ENCODE data around the gene ARHGAP28. TPM values are rescaled to one million over a fixed set of nuclear protein-coding genes. Genes with fewer than 3 reads are reported as not detected.

The ARHGAP28 gene
- total RNA-seq, 6 experiments from 2014 or later, result 0.13 to 1.7 (median 0.61) TPM; not detected in 1

DNA sequence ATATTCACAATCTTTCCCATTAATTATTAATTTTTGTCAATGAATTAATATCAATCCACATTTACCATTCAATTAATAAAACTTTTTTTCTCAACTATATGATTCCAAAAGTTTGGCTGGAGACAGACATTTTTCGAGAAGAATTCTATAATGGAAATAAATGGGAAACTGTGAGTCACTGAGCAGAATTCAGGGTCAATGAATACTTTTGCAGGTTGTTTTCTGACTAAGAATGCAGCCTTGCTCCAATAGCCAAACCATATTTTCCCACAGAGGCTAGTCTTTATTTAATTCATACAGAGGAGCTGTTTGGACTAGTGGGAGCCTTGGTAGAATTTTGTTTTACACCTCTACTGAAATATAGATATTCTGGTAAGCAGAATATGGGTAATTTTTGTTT, 82.3 kb downstream of the ARHGAP28 start:
- intact Hi-C loops (cut with DNase I), result no loop called here
- H3K36me3 ChIP-seq, result no peaks in the 10 kb centered on the region
- ATAC-seq (no peak), DNase-seq (no peak)
- H3K9me3 ChIP-seq, result no peaks in the 10 kb centered on the region
- 30% methylated on average over 1 of the region's 1 CpG for WGBS (ENCODE audit: insufficient coverage, low coverage, low lambda C conversion rate, missing lambda C conversion rate)
- no peaks in the 10 kb centered on the region for H3K4me1 ChIP-seq
- no peak for TF ChIP-seq POLR2A (IDR thresholded peaks at IDR 0.05)
- TF ChIP-seq, protein P1, sequence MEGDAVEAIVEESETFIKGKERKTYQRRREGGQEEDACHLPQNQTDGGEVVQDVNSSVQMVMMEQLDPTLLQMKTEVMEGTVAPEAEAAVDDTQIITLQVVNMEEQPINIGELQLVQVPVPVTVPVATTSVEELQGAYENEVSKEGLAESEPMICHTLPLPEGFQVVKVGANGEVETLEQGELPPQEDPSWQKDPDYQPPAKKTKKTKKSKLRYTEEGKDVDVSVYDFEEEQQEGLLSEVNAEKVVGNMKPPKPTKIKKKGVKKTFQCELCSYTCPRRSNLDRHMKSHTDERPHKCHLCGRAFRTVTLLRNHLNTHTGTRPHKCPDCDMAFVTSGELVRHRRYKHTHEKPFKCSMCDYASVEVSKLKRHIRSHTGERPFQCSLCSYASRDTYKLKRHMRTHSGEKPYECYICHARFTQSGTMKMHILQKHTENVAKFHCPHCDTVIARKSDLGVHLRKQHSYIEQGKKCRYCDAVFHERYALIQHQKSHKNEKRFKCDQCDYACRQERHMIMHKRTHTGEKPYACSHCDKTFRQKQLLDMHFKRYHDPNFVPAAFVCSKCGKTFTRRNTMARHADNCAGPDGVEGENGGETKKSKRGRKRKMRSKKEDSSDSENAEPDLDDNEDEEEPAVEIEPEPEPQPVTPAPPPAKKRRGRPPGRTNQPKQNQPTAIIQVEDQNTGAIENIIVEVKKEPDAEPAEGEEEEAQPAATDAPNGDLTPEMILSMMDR (IDR thresholded peaks at IDR 0.05), result no peak
- no peak overlapping the region for H3K4me3 ChIP-seq
- H3K27ac ChIP-seq, result no peak overlapping the region
- no peaks in the 10 kb centered on the region for H3K27me3 ChIP-seq

DNA sequence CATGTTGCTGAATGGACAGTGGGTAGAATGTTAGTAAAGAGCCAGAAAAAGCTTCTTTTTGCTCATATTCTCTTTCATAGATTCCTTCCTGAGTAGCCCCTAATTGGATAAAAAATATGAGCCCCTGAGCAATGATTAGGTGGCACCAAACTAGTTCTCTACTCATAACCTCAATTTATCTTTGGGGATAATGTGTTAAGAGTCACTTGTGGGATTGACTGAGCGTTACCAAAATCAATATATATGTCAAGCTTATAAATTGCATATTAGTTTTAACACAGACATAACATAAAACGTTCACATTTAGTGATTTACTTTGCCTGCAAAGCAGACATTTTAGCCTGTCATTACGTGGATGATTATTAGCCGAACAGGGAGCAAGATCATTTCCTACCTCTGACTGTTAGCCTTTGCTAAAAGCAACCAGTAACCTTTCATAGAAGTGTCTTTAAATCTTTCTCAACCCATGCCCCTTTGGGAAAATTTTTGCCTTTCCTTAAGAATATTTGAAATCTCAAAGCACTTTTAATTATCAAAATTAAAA, 85.4 kb downstream of the ARHGAP28 start:
- intact Hi-C loops (cut with DNase I), result no loop called here
- Histone ChIP-seq H3K36me3 (no peaks in the 10 kb centered on the region), H3K27me3 (no peaks in the 10 kb centered on the region), H3K4me1 (no peaks in the 10 kb centered on the region), H3K4me3 (no peak overlapping the region), H3K27ac (no peak overlapping the region), H3K9me3 (no peaks in the 10 kb centered on the region)
- DNase-seq (no peak), ATAC-seq (no peak)
- no peak for TF ChIP-seq POLR2A (IDR thresholded peaks at IDR 0.05)
- TF ChIP-seq, protein P1 (IDR thresholded peaks at IDR 0.05), result no peak
- 61% methylated on average over 4 of the region's 4 CpGs for WGBS (ENCODE audit: insufficient coverage, low coverage, low lambda C conversion rate, missing lambda C conversion rate)

DNA sequence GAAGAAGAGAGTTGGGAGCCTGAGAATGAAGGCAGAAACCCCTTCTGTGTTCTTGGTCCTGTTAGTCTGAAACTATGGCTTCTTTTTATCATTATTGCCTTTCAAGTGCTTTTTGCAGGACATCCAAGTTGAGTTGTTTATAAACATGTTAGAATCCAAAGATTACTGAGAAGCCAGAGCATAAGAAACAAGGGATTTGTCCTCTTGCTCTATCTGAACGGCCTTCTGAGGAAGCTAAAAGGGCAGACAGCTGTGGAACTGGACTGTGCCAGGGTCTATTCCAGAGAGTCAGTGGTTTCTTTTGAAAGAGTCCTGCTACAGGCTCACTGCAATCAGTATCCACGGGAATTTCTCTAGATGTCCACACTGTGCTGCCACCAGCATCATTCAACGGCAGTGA, 86.6 kb downstream of the ARHGAP28 start:
- no peak for DNase-seq
- WGBS (ENCODE audit: insufficient coverage, low coverage, low lambda C conversion rate, missing lambda C conversion rate), result 36% methylated on average over 3 of the region's 3 CpGs

DNA sequence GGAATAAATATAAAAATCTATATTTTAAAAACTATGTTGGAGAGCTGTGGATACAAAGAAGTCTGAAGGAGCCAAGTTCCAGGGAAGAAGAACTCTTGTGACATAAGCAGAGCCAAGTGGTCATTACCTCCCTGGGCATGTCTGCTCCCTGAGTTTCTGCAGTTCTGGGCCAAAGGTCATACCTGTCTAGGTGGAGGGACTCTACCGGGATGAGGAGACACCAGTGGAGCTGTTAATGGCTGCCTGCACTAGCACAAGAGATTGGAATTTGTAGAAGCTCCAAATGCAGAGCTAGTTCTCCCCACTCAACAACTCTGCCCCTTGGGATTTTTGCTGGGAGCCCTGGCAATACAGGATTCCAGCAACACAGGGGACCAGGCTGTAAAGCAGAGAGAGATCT, 89.8 kb downstream of the ARHGAP28 start:
- Histone ChIP-seq H3K27ac (no peak overlapping the region), H3K36me3 (no peaks in the 10 kb centered on the region), H3K4me3 (no peak overlapping the region), H3K4me1 (no peaks in the 10 kb centered on the region), H3K27me3 (no peaks in the 10 kb centered on the region), H3K9me3 (no peaks in the 10 kb centered on the region)
- WGBS (ENCODE audit: insufficient coverage, low coverage, low lambda C conversion rate, missing lambda C conversion rate), result 40% methylated on average over 1 of the region's 1 CpG
- ATAC-seq, result no peak
- DNase-seq, result no peak
- TF ChIP-seq POLR2A (IDR thresholded peaks at IDR 0.05), result no peak
- TF ChIP-seq, protein P1 (IDR thresholded peaks at IDR 0.05), result no peak
- intact Hi-C loops (cut with DNase I), result no loop called here

More for the DNA sequence above, 86.6 kb downstream of the ARHGAP28 start:
- Histone ChIP-seq H3K27me3 (no peaks in the 10 kb centered on the region), H3K4me3 (no peak overlapping the region), H3K9me3 (no peaks in the 10 kb centered on the region), H3K36me3 (no peaks in the 10 kb centered on the region), H3K27ac (no peak overlapping the region), H3K4me1 (no peaks in the 10 kb centered on the region)
- intact Hi-C loops (cut with DNase I), result no loop called here
- no peak for ATAC-seq
- no peak for TF ChIP-seq POLR2A (IDR thresholded peaks at IDR 0.05)
- TF ChIP-seq, protein P1 (IDR thresholded peaks at IDR 0.05), result no peak

DNA sequence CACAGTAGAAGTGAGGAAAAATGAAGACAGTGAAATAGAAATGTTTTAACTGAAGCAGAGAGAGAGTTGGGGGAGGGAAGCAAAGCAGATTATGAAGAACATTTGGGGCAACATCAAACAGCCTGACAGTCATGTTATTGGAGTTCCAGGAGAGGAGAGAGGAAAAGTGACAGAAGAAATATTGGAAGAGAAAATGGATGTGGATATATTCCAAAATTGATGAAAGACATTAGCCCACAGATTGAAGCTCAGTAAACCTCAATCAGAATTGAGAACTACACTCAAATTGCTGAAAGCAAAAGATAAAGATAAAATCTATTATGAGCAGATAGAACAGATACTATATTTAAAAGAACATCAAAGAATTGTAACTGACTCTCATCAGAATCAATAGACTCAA, 90.8 kb downstream of the ARHGAP28 start:
- TF ChIP-seq POLR2A (IDR thresholded peaks at IDR 0.05), result no peak
- TF ChIP-seq, protein P1 (IDR thresholded peaks at IDR 0.05), result no peak
- ATAC-seq (no peak), DNase-seq (no peak)
- Histone ChIP-seq H3K27ac (no peak overlapping the region), H3K4me3 (no peak overlapping the region), H3K4me1 (no peaks in the 10 kb centered on the region), H3K27me3 (no peaks in the 10 kb centered on the region), H3K36me3 (no peaks in the 10 kb centered on the region), H3K9me3 (no peaks in the 10 kb centered on the region)
- intact Hi-C loops (cut with DNase I), result no loop called here

Data from right lobe of liver (tissue), 6 donors.